ENCODE results near the gene ZNF385C. TPM values are rescaled to one million over a fixed set of nuclear protein-coding genes. Genes with fewer than 3 reads are reported as not detected.

The ZNF385C gene
- total and polyA plus RNA-seq, 2 of the 13 experiments (the other 11 are each of a cell fraction or from before 2014, with no cell fraction given), result 2.3 to 6.1 TPM

DNA sequence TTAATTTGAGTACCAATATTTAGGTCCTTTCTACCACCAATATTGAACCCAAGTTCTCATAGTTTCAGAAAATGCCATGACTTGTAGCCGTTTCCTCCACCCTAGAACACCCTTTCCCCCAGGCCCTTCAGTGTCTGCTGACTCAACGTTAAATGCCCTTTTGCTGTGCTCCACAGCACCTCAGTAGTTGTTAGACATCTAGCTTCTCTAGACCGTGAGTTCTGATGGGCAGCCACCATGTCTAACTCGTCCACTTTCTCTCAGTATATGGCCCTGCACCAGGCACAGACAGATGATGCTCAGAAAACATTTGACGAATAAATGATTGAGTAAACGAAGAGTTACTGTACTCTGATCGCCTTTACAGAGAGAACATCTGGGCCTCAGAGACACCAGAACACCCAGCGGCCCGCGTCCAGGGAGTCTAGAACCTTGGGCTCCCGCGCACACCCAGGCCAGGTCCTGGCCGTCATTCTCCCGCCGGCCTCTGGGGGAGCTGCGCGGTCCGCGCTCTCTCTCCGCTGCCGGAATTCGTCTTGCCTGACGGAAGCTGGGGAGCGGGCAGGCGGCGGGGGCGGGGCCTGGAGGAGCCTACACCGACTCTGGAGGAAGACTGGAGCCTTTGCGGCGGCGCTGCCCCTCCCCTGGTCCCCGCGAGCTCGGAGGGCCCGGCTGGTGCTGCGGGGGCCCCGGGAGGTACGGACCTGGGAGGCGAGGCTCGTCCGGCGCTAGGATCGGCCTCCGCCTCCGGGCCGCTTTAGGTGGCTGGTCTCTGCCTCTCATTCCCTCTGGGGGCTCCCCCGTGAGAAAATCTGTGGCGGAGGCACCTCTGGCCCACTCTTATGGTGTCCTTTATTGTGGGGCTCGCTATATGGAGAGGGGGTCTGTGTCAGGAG lies 78.5 kb downstream of the ZNF385C start, which contains the start of gene NKIRAS2 (continued):
- peak; percentile 97 for TF ChIP-seq HDAC1 (CRISPR knock-in tag; IDR thresholded peaks at IDR 0.05)
- TF ChIP-seq CBFB (CRISPR knock-in tag; IDR thresholded peaks at IDR 0.05), result peak; percentile 70; the same call in 1 of the 2 replicates
- TF ChIP-seq, protein P1, sequence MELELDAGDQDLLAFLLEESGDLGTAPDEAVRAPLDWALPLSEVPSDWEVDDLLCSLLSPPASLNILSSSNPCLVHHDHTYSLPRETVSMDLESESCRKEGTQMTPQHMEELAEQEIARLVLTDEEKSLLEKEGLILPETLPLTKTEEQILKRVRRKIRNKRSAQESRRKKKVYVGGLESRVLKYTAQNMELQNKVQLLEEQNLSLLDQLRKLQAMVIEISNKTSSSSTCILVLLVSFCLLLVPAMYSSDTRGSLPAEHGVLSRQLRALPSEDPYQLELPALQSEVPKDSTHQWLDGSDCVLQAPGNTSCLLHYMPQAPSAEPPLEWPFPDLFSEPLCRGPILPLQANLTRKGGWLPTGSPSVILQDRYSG (CRISPR knock-in tag; IDR thresholded peaks at IDR 0.05), result peak; percentile 68; the same call in 1 of the 2 replicates
- peak; percentile 51; the same call in 1 of the 2 replicates for TF ChIP-seq ZSCAN9 (CRISPR knock-in tag; IDR thresholded peaks at IDR 0.05; ENCODE audit: borderline replicate concordance)
- TF ChIP-seq EZH2 (conservative IDR thresholded peaks at IDR 0.05; ENCODE audit: low read depth, low read length), result no peak
- TF ChIP-seq KLF13 (CRISPR knock-in tag; IDR thresholded peaks at IDR 0.05), result 0 out of 2 replicates have a peak, but pooled peaks have one; percentile 55
- peak; percentile 81; the same call in 1 of the 2 replicates for TF ChIP-seq ZNF83 (CRISPR knock-in tag; IDR thresholded peaks at IDR 0.05; ENCODE audit: borderline replicate concordance)
- peak; percentile 27; the same call in 1 of the 2 replicates for TF ChIP-seq ZNF773 (CRISPR knock-in tag; IDR thresholded peaks at IDR 0.05; ENCODE audit: borderline replicate concordance)
- TF ChIP-seq MTF2 (CRISPR knock-in tag; IDR thresholded peaks at IDR 0.05; ENCODE audit: borderline replicate concordance), result no peak
- 0 out of 2 replicates have a peak, but pooled peaks have one; percentile 54 for TF ChIP-seq FIP1L1 (IDR thresholded peaks at IDR 0.05; ENCODE audit: borderline replicate concordance, insufficient read depth, low read depth, low read length)
- TF ChIP-seq GABPB1 (CRISPR knock-in tag; IDR thresholded peaks at IDR 0.05), result peak; percentile 99
- TF ChIP-seq NFE2L2 (IDR thresholded peaks at IDR 0.05; ENCODE audit: low read length), result 0 out of 2 replicates have a peak, but pooled peaks have one; percentile 0
- TF ChIP-seq NFYB (CRISPR knock-in tag; IDR thresholded peaks at IDR 0.05), result peak; percentile 23; the same call in 1 of the 2 replicates
- TF ChIP-seq, protein P2, sequence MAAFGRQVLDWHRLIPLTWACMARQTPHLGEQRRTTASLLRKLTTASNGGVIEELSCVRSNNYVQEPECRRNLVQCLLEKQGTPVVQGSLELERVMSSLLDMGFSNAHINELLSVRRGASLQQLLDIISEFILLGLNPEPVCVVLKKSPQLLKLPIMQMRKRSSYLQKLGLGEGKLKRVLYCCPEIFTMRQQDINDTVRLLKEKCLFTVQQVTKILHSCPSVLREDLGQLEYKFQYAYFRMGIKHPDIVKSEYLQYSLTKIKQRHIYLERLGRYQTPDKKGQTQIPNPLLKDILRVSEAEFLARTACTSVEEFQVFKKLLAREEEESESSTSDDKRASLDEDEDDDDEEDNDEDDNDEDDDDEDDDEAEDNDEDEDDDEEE (CRISPR knock-in tag; IDR thresholded peaks at IDR 0.05), result no peak
- 0 out of 2 replicates have a peak, but pooled peaks have one; percentile 80 for TF ChIP-seq AHR (CRISPR knock-in tag; IDR thresholded peaks at IDR 0.05)
- TF ChIP-seq, protein P3, sequence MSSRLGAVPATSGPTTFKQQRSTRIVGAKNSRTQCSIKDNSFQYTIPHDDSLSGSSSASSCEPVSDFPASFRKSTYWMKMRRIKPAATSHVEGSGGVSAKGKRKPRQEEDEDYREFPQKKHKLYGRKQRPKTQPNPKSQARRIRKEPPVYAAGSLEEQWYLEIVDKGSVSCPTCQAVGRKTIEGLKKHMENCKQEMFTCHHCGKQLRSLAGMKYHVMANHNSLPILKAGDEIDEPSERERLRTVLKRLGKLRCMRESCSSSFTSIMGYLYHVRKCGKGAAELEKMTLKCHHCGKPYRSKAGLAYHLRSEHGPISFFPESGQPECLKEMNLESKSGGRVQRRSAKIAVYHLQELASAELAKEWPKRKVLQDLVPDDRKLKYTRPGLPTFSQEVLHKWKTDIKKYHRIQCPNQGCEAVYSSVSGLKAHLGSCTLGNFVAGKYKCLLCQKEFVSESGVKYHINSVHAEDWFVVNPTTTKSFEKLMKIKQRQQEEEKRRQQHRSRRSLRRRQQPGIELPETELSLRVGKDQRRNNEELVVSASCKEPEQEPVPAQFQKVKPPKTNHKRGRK (CRISPR knock-in tag; IDR thresholded peaks at IDR 0.05), result no peak
- TF ChIP-seq ZNF337 (CRISPR knock-in tag; IDR thresholded peaks at IDR 0.05; ENCODE audit: borderline replicate concordance, low read depth), result no peak
- no peak for TF ChIP-seq PLRG1 (conservative IDR thresholded peaks at IDR 0.05)
- no peak for TF ChIP-seq ATRX (CRISPR knock-in tag; IDR thresholded peaks at IDR 0.05; ENCODE audit: borderline replicate concordance)
- TF ChIP-seq ZNF652 (CRISPR knock-in tag; IDR thresholded peaks at IDR 0.05; ENCODE audit: borderline replicate concordance, low read depth), result no peak
- TF ChIP-seq THYN1 (CRISPR knock-in tag; IDR thresholded peaks at IDR 0.05; ENCODE audit: borderline replicate concordance, low read depth), result no peak
- peak; percentile 90; the same call in 1 of the 2 replicates for TF ChIP-seq ZNF331 (CRISPR knock-in tag; IDR thresholded peaks at IDR 0.05)
- TF ChIP-seq, protein P4, sequence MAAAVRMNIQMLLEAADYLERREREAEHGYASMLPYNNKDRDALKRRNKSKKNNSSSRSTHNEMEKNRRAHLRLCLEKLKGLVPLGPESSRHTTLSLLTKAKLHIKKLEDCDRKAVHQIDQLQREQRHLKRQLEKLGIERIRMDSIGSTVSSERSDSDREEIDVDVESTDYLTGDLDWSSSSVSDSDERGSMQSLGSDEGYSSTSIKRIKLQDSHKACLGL (CRISPR knock-in tag; IDR thresholded peaks at IDR 0.05), result no peak
- no peak for TF ChIP-seq REL (CRISPR knock-in tag; conservative IDR thresholded peaks at IDR 0.05)
- 0 out of 2 replicates have a peak, but pooled peaks have one; percentile 72 for TF ChIP-seq ZNF296 (CRISPR knock-in tag; conservative IDR thresholded peaks at IDR 0.05)
- TF ChIP-seq NBN (conservative IDR thresholded peaks at IDR 0.05), result no peak
- 0 out of 2 replicates have a peak, but pooled peaks have one; percentile 38 for TF ChIP-seq FOXM1 (CRISPR knock-in tag; IDR thresholded peaks at IDR 0.05)
